MV-4-11 (cell line): ENCODE data around the gene MFNG.

Experiments
- DNase-seq: peaks from one replicate; lab custom pipeline; 2025; lab: John Stamatoyannopoulos, UW

The MFNG gene

DNA sequence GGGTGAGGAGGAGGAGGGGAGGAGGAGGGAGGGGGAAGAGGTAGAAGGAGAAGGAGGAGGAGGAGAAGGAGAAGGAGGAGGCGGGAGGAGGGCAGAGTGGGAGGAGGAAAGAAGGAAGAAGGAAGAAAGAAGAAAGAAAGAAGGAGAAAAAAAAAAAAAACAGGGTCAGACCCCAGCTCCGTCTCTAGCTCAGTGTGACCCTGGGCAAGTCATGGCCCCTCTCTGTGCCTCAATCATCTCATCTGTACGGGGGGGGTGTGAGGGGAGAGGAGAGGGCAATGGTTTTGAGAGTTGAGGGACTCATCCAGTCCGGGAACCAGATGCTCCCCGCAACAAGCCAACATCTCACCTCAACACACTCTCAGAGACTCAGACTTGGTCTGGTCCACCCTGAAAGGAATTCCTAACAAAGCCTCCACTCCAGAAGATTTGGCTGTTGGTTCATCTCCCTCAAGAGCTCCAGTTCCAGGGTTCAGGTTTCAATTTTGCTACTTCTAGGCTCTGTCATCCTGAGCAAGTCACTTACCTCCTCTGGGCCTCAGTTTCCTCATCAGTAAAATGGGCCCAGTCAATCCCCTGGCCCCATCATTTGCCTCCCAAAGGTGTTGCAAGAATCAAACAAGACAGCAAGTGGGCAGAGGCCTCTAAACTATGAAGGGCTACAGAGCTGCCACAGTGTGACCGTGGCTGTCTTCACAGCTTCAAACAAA is 25.4 kb upstream of the MFNG start:
- DNase-seq = no peak

DNA sequence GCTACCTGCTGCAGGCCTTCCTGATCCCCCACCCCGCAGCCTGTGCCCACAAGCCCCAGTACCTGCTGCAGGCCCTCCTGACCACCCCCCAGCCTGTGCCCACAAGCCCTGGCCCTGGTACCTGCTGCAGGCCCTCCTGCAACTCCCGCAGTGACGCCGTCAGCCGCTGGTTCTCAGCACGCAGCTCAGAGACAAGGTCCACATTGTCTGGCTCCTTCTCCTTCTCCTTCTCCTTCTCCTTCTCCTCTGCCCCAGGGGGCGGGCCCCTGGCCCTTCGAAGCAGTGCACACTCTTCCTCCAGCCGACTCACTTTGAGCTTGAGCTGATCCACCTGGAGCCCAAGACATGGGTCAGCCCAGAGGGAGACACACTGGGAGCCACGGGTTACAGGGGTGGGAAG is 23.9 kb upstream of the MFNG start:
- no peak for DNase-seq

DNA sequence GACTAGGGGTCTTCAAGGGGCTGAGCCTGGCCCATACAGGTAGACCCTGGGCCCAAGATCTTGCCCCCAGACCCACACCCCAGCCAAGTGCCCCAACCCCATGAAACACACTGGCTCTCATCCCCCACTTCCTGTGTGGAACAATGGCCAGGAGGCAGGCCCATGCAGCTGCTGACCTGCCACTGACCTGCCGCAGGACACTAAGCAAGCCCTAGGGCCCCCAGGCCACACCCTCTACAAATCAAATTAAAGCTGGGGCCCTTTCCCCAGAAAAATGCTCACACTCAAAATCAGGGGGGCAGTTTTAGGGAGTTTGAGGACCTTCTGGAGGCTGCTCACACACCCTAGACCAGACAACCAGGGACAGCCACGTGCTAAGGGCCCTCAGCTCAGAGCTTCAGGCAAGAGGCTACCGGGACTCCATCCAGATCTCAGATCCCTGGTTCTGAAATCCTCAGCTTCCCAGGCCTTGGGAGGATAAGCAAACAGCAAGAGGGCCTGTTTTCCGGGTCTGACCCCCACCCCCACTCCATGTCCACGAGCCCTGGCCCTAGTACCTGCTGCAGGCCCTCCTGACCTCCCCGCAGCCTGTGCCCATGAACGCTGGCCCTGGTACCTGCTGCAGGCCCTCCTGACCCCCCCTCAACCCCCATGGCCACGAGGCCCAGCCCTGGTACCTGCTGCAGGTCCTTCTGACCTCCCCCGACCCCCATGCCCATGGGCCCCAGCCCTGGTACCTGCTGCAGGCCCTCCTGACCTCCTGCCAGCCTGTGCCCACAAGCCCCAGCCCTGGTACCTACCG is 23.1 kb upstream of the MFNG start:
- no peak for DNase-seq

DNA sequence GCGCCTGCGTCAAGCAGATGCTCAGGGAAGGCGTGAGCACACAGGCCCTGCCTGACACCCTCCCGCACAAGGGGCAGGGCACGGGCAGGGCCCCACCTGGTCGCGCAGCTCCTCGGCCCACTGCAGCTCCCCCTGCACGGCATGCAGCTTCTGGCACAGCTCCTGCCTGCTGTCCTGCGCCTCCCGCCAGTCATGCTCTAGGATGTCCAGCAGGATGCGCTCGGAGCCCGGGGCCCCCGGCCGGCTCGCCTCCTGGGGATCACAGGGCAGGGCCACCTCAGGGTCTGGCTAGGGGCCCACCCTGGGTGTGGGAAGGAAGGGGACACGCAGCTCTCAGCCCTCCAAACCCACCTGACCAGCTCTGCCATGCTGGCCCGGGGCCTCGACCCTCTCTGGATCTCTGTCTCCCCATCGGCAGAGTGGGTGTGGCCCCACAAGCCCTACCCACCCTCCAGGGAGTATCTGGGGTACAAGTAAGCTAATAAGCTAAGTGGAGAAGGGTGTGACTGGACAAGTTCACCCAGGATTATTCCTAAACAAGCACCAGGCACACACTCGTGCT is 22.3 kb upstream of the MFNG start:
- DNase-seq = no peak

DNA sequence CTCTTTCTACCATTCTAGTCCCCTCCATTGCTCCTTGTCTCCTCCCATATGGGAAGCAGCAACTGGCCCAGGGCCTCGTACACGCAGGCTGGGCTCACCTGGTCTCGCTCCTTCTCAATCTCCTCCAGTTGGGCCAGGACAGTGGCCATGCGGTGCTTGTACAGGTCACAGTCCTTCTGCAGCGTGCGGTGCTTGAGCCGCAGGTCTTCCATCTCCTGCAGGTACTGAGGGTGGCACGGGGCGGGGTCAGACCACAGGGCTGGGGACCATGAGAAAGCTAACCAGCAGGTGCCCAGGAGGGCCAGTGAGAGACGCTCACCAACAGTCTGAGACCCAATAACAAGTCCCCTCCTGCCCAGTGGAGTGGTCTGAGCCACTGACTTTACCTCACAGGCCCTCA is 21.5 kb upstream of the MFNG start:
- DNase-seq = no peak

DNA sequence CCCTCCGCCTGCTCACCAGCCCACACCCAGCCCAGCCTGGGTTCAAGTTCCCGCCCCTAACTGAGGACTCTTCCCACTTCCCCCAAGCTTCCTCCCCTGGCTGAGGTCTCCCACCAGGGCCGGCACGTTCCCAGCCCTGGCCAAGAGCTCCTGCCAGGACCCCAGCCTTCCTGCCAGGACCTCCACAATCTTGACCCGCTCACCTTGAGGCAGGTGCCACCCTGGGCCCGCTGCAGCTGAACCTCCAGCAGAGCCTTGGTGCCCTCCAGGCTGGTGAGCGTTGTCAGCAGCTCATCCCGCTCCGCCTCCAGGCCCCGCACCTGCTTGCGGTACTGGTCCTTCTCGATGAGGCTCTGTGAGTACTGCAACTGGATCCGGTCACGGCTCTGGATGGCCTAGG is 19.8 kb upstream of the MFNG start:
- no peak for DNase-seq

DNA sequence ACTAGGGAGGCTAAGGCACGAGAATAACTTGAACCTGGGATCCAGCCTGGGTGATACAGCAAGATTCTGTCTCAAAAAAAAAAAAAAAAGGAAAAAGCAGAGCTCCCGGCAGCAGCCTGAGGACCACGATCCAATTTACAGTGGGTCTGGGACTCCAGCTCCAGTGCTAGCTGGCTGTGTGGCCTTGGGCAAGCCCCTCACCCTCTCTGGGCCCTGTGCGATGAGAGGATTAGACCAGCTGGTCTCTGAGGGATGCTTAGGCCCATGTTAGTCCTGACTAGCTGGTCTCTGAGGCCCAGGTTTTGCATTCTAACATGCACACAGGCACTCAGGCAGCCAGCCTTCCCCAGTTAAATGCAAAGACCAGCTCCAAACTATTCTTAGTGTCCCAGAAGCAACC is 19.4 kb upstream of the MFNG start:
- no peak for DNase-seq

DNA sequence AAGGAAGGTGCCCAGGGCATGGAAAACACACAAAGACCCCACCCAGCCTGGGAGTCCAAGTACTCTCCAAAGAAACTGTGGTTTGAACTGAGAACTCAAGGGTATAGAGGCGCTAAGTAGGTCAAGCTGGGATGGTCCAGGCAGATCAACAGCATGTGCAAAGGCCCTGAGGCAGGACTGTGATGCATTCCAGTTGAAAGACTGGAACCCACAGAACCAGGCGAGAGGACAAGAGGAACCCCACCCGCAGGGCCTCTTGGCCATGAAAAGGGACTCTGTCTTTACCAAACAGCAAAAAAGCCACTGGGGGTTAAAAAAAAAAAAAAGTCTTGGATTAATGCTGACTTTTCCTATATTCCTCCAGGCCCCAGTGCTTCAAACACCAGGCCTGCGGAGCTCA is 18.8 kb upstream of the MFNG start:
- DNase-seq = no peak

DNA sequence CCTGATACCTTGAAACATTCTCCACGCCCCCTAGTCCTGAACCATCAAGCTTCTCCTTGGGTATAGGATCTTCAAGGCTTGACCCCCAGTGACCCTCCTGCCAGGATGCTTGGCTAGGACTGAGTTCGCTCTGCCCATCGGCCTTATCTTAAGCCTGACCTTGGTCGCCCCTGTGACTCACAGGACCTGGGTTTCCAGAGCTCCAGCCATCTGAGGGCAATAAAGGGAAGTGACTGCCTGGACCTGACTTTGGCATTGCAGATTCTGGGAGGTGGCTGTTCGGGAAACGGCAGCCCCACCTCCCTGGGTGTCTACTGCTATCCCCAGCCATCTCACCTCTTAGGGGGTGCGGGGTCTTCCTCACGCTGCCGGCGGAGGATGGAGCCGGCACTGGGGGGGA is 17.7 kb upstream of the MFNG start:
- peak; percentile 68 for DNase-seq

DNA sequence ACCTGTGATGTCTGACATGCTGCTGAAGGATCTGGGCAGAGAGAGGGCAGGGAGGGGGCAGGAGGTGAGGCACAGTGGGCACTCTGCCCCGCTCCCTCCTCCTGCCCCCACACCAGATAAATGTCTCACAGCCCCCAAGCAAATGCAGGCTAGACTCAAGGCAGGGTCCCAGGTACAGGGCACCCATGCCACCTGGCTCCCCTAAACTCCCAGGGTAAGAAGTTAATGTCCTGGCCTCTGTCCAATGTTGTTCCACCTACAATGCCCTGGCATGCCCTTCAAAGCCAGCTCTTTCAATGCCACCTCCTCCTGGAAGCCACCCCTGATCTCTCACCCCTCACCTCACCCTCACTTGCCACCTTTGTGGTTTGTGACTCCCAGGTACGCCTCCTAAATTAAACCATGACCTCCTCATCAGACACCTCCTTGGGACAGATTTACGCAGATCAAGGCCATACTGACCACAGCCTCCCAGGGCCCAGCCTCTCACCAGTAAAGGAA is 17.0 kb upstream of the MFNG start:
- no peak for DNase-seq

DNA sequence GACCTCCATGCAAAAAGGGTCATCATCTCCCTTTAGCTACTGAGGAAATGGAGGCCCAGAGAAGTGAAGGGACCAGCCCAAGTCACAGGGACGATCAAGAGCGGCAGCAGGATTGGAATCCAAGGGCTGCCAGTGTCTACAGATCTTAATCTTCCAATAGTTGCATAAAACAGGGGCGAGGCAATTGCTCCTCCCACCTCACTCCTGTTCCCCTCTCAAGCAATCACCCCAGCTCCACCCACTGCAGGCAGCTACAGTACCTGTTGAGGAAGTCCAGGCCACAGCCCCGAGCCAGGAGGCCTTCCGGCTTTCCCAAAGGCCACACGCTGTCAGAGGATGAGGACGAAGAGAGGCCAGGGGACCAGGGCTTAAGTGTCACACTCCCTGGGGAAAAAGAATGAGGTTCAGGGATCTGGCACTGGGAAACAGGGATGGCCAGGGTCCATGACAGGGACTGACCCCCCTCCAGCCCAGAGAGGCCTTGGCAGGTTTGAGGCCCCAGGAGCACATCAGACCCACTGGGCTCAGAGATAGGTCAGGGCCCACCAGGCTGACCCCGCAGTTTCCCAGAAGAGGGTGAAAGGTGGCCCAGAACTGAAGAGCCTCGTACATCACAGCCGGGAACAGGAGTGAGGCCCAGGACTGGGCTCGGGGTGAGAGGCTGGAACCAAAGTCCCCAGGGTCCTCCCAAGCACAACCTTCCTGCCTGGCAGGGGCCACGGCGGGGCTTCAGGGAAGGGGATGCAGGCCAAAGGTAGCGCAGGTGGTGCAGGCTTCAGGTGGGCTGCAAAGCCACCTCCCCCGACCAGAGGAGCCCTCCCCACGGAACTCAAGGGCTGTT is 16.4 kb upstream of the MFNG start:
- no peak for DNase-seq

DNA sequence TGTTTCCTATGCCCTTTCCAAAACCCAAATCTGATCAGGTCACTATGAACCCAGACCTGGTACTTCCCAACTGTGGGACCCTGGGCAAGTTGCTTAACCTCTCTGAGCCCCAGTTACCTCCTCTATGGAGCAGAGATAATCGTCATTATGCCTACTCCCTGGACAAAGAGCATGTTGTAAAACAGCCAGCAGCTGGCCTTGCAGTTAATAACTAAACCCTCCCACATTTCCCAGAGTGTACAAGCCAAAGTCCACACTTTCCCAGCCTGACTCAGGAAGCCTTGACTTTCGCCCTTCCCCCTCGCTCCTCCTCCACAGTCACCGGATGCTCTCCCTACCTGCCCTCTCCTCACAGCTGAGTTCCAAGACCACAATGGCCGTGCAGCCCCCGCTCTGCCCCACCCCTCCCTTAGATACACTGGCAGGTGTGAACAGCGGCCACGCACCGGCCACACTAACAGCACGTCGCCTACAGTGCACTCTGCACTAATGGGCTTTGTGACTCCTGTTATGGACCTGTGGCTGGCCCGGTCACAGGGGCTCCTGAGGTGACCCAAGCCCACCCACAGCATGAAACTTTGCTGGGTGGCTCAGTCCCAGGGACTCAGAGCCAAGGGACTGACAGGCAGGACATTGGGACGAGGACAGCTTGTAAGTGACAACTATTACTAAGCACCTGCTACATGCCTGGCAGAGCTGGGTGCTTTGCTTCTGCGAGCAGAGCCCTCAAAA is 15.6 kb upstream of the MFNG start:
- no peak for DNase-seq

DNA sequence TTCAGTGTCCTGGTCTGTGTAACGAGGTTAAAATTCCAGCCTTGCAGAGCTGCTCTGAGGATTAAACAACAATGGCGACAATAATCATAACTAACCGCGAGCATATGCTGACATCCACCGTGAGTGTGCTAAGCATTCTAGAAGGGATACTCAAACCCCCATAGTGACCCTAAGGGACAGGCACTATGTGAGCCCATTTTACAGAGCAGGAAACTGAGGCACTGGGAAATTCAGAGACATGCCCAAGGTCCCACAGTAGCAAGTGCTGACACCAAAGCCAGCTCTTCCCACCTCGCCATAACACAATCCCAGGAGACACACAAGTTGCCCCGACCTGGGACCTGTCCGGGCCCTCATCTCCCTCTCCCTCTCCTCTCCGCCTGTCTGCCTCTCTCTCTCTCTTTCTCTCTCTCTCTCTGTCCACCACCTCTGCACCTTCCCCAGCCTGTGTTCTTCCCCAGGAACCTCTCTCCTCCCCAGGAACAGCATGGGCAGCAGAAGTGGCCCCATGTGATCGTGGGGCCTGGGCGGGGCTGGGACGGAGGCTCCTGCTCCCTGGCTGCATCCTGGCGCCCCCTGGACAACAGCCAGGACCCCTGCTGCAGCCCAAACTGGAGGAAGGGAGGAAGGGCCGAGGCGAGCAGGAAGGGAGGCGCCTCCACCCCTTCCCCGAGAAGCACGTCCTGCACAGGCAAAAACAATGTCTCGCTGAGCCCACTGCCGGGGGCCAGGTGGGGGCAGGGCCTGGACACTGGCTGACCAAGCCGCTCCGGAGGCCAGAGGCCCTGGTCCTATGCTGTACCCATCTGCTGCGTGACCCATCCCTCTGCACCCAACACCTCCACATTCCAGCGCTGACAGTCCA is 14.8 kb upstream of the MFNG start:
- no peak for DNase-seq

DNA sequence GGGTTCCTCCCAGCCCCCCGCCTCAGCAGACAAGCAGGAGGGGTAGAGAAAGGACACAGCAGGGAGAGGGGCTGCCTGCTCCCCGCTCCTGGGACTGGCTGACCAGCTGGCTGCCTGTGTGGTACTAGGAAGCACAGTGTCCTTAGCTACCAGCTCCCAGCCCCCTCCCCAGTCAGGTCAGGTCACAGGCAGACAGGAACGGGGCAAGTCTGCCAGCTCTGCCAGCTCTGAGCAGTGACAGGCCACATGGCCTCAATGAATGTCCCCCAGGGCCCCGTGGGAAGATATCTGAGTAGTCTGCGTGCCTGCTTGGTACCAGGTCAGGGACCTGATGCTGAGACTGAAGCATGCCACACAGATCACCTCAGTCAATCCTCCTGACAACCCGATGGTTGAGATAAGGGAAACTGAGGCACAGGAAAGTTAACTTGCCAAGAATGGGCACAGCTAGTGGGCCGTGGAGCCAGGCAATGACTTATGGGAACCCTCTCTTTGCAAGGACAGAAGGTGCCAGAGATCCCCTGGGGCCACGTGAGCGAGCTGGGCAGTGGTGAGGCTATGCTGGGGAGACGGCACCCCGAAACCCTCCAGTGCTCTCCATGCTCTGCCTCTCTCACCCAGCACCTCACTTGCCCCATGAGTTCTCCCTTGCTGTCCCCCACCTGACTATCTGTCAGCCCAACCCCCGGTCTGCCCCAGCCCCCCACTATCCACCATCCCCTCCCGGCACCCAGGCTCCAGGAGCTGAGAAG is 13.8 kb upstream of the MFNG start:
- DNase-seq = no peak

DNA sequence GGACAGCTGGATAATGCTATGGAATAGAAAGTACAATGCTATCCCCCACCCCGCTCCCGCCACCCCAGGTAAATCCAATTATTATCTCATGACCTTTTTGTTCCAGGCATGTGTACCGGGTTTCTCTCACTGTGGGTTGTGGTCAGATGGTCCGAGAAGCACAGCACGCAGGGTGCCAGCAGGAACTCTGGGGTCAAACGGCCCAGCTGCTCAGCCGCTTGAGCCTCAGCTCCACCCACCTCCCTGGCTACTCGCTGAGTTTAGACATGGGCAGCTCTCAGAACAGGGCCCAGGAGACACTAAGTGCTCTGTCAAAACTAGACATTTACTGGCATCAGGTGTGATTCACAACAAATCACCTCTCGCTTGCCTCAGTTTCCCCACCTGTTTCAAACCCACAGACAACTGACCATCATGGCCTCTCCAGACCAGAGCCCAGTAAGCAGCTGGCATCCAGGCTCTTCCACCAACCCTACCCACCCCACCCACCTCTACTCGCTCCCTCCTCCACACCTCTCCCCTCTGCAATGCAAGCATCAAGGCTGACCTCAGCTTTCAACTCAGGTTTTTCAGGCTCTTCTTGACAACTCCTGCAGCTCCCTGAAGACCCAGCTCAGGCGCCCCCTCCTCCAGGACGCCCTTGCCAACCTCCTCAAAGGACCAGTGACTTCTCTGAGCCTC is 13.0 kb upstream of the MFNG start:
- peak; percentile 44 for DNase-seq

DNA sequence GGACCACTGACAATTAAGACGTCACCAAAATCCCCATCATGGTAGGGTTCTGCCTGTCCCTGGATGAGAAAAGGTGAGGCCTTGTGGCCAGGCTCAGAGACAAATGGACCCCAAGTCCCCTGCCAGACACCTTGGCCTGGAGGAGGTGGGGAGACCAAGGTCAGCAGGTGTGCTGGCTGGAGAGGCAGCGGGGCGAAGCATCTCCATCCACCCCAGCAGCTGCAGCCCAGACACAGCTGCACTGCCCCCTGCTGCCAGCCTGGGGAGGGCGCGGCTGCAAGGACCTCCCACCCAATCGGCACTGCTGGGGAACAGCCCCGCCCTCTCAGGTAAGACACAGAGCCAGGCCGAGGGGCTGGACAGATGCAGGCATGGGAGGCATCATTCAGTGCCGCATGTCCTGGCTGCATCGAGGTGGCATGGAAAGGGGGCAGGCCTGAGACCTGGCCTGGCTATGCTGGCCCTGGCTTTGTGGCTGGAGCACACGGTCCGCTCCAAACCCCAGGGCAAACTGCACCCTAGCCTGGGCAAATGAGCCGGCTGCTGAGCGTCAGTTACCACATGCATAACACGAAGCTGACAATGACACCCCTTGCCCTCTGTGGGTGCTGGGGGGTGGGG is 12.2 kb upstream of the MFNG start:
- no peak for DNase-seq

DNA sequence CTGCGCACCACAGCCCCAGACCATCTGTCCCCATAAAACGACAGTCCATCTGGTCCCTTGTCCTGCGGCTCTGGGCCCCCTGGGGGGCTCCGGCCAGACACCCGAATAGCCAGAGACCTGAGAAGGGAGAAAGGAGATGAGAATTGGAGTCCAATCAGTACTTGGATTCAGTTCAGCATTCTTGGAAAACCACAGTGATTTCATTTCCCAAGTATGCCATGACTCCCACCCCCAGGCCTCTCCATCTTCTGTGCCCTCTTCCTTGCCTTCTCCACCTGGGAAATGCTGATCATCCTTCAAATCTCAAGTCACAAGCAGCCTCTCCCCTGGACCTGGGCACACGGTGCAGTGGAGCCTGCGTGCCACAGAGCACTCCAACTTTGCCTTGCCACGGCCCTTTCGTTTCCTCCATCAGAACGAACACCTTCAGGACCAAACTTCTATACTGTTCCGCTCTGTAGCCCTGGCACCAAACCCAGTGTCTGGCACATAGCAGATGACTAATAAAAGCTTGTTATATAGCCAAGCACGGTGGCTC is 10.9 kb upstream of the MFNG start:
- DNase-seq = no peak

DNA sequence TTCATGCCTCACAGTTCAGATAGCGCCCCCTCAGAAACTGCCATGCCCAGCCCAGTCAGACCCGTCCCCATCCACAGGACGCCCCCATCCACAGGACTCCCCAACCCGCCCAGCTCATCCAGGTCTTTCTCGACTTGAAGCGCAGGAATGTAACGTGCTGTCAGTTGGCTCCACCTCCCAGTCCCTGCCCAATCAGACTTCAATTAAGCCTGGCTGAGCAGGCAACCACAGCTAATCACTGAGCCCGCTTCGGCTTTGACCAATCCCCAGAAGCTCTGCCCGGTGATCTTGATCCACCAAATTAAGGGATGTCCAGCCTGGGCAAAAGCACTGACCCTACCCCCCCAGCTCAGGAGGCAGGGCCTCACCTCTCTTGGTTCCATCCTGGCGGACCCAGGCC is 10.5 kb upstream of the MFNG start:
- DNase-seq = no peak

DNA sequence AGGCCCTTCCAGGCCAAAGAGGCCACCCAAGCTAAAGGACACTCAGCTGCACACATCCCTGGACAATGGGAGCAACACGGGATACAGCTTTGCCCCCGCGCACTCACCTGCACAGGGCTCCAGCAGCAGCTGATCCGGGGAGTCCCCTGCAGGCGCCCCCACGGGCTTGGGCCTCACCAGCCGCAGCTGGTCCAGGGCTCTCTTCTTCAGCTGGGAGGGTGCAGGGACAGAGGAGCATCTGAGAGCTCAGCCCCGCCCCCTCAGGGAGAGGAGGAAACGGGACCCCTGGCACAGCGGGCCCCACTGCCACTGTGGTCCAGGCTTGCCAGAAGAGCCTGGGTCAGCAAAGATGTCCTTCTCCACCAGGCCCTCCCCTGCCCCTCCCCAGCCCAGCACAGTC is 7.8 kb upstream of the MFNG start:
- DNase-seq = no peak
